Thyroid gland (tissue), 4 donors: Measurements from ENCODE around the gene SLC38A10.

Experiments used
- POLR2A ChIP-seq, 2 donors: fragments of 450-650 bp; IDR thresholded peaks; one replicate each; pipeline ENCODE4 v1.6.1; 2017; ENCODE audit warnings: antibody characterized with exemption in 2 of 2, mild to moderate bottlenecking in 2 of 2, moderate library complexity in 1 of 2
- TF ChIP-seq, protein P1 (sequence below), 6 experiments: fragments of 200-600 bp in 3 of 6; fragments of 450-650 bp in 3 of 6; sonication (generic) in 3 of 6; IDR thresholded peaks; one replicate each; pipeline ENCODE4 v1.5.1; 2016 to 2019; ENCODE audit warnings: antibody characterized with exemption in 6 of 6, mild to moderate bottlenecking in 2 of 6, inconsistent platforms in 1 of 6, moderate library complexity in 1 of 6

DNA sequence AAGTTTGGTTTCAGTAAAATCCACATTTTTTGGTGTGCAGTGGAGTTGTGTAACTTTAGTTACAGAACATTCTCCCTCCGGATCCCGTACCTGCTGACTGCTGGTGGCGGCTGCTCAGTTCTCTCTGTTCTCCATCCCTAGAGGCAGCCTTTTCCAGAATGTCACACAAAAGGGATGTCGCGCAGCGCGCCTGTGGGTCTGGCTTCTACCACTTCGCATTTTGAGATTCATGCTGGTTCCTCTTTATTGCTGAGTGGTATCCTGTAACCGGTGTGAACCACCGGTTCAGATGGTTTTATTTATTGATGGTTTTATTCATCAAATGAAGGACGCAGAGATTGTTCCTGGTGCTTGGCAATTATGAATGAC, 71.4 kb downstream of the SLC38A10 start:
- TF ChIP-seq, protein P1, sequence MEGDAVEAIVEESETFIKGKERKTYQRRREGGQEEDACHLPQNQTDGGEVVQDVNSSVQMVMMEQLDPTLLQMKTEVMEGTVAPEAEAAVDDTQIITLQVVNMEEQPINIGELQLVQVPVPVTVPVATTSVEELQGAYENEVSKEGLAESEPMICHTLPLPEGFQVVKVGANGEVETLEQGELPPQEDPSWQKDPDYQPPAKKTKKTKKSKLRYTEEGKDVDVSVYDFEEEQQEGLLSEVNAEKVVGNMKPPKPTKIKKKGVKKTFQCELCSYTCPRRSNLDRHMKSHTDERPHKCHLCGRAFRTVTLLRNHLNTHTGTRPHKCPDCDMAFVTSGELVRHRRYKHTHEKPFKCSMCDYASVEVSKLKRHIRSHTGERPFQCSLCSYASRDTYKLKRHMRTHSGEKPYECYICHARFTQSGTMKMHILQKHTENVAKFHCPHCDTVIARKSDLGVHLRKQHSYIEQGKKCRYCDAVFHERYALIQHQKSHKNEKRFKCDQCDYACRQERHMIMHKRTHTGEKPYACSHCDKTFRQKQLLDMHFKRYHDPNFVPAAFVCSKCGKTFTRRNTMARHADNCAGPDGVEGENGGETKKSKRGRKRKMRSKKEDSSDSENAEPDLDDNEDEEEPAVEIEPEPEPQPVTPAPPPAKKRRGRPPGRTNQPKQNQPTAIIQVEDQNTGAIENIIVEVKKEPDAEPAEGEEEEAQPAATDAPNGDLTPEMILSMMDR (IDR thresholded peaks at IDR 0.05): no peak
- no peak for TF ChIP-seq POLR2A (IDR thresholded peaks at IDR 0.05)
